MM.1S (cell line): ENCODE results near the gene HJURP.
"Not testable (repeated sequence)": the region's sequence is repeated elsewhere in the genome, so short reads cannot be mapped to it uniquely, and the experiment has no call there.

Experiments used
- DNase-seq: peaks from one replicate; pipeline ENCODE4 v3.0.0-alpha.2; 2015
- H2AFZ ChIP-seq: fragments of 300-600 bp; sonication (generic); 2 replicates; pipeline ENCODE4 v1.6.0; 2016; ENCODE audit warnings: antibody characterized with exemption, low read length
- H3F3A ChIP-seq: fragments of 300-600 bp; sonication (generic); 2 replicates; pipeline ENCODE4 v1.6.1; 2016; ENCODE audit warnings: mild to moderate bottlenecking, antibody characterized with exemption, low read length, moderate library complexity, mixed read lengths; ENCODE audit not compliant: insufficient read depth
- H3K27ac ChIP-seq: fragments of 300-600 bp; sonication (generic); 2 replicates; pipeline ENCODE4 v1.5.1; 2016; ENCODE audit warnings: mild to moderate bottlenecking, low read length
- H3K27me3 ChIP-seq: fragments of 300-600 bp; sonication (generic); replicated peaks from 2 replicates; pipeline ENCODE4 v1.6.0; 2016; ENCODE audit warnings: low read length; ENCODE audit not compliant: insufficient read depth
- H3K36me3 ChIP-seq: fragments of 300-600 bp; sonication (generic); replicated peaks from 2 replicates; pipeline ENCODE4 v1.6.1; 2016; ENCODE audit warnings: mild to moderate bottlenecking, low read length, mixed read lengths; ENCODE audit not compliant: insufficient read depth
- H3K4me1 ChIP-seq: fragments of 300-600 bp; sonication (generic); 2 replicates; pipeline ENCODE4 v1.6.1; 2016; ENCODE audit warnings: low read length, mixed read lengths
- H3K4me2 ChIP-seq: fragments of 300-600 bp; sonication (generic); 2 replicates; pipeline ENCODE4 v1.6.0; 2016; ENCODE audit warnings: low read depth, low read length
- H3K4me3 ChIP-seq: fragments of 300-600 bp; sonication (generic); 2 replicates; pipeline ENCODE4 v1.5.1; 2016; ENCODE audit warnings: low read length, mixed read lengths
- H3K79me2 ChIP-seq: fragments of 300-600 bp; sonication (generic); 2 replicates; pipeline ENCODE4 v1.6.1; 2016; ENCODE audit warnings: mixed run types, low read length, mixed read lengths
- H3K9ac ChIP-seq: fragments of 300-600 bp; sonication (generic); 2 replicates; pipeline ENCODE4 v1.6.1; 2016; ENCODE audit warnings: low read length, mixed read lengths
- H3K9me2 ChIP-seq: fragments of 300-600 bp; sonication (generic); replicated peaks from 2 replicates; pipeline ENCODE4 v1.6.1; 2016; ENCODE audit warnings: mild to moderate bottlenecking, low read length, mixed read lengths; ENCODE audit not compliant: insufficient read depth
- H3K9me3 ChIP-seq: fragments of 300-600 bp; sonication (generic); replicated peaks from 2 replicates; pipeline ENCODE4 v1.6.1; 2016; ENCODE audit warnings: mild to moderate bottlenecking, low read length, mixed read lengths; ENCODE audit not compliant: insufficient read depth
- H4K20me1 ChIP-seq: fragments of 300-600 bp; sonication (generic); 2 replicates; pipeline ENCODE4 v1.6.1; 2016; ENCODE audit warnings: mild to moderate bottlenecking, low read length, moderate library complexity, mixed read lengths; ENCODE audit not compliant: insufficient read depth
- EZH2 ChIP-seq: fragments of 300-600 bp; sonication (generic); optimal IDR thresholded peaks from 2 replicates; pipeline ENCODE3; 2017; ENCODE audit warnings: low read depth, mild to moderate bottlenecking, antibody characterized with exemption, low read length, mixed read lengths
- EZH2phosphoT487 ChIP-seq: fragments of 300-600 bp; sonication (generic); IDR thresholded peaks from 2 replicates; pipeline ENCODE4 v1.6.1; 2018; ENCODE audit warnings: antibody characterized with exemption, low read length
- TF ChIP-seq, protein P1 (sequence below): fragments of 300-600 bp; sonication (generic); IDR thresholded peaks from 2 replicates; pipeline ENCODE4 v1.5.1; 2016; ENCODE audit warnings: antibody characterized with exemption, low read length, mixed read lengths

HJURP gene

GRCh38 chr2:233892793-233893192, 38.5 kb upstream of the HJURP start:
- DNase-seq = no peak
- H3K4me2 ChIP-seq = no peak overlapping the region
- H3K27me3 ChIP-seq = no peaks in the 10 kb centered on the region
- H3K9me3 ChIP-seq = no peaks in the 10 kb centered on the region
- H4K20me1 ChIP-seq = no peaks in the 10 kb centered on the region
- no peaks in the 10 kb centered on the region for H3K79me2 ChIP-seq
- no peaks in the 10 kb centered on the region for H3F3A ChIP-seq
- H3K9ac ChIP-seq = no peak overlapping the region
- H3K4me3 ChIP-seq = no peak overlapping the region
- H3K4me1 ChIP-seq = no peaks in the 10 kb centered on the region
- no peak overlapping the region for H2AFZ ChIP-seq
- no peaks in the 10 kb centered on the region for H3K36me3 ChIP-seq
- H3K27ac ChIP-seq = no peak overlapping the region
- TF ChIP-seq, protein P1, sequence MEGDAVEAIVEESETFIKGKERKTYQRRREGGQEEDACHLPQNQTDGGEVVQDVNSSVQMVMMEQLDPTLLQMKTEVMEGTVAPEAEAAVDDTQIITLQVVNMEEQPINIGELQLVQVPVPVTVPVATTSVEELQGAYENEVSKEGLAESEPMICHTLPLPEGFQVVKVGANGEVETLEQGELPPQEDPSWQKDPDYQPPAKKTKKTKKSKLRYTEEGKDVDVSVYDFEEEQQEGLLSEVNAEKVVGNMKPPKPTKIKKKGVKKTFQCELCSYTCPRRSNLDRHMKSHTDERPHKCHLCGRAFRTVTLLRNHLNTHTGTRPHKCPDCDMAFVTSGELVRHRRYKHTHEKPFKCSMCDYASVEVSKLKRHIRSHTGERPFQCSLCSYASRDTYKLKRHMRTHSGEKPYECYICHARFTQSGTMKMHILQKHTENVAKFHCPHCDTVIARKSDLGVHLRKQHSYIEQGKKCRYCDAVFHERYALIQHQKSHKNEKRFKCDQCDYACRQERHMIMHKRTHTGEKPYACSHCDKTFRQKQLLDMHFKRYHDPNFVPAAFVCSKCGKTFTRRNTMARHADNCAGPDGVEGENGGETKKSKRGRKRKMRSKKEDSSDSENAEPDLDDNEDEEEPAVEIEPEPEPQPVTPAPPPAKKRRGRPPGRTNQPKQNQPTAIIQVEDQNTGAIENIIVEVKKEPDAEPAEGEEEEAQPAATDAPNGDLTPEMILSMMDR = no peak
- TF ChIP-seq EZH2phosphoT487 (no peak), EZH2 (no peak)
- H3K9me2 ChIP-seq = no peaks in the 10 kb centered on the region

GRCh38 chr2:233882353-233882752, 28.0 kb upstream of the HJURP start:
- H3K9me2 ChIP-seq = no peaks in the 10 kb centered on the region
- no peak overlapping the region for H3K9ac ChIP-seq
- H2AFZ ChIP-seq = no peak overlapping the region
- no peaks in the 10 kb centered on the region for H3K9me3 ChIP-seq
- no peaks in the 10 kb centered on the region for H3K79me2 ChIP-seq
- H3K4me2 ChIP-seq = no peak overlapping the region
- no peak overlapping the region for H3K4me3 ChIP-seq
- H3K36me3 ChIP-seq = no peaks in the 10 kb centered on the region
- no peaks in the 10 kb centered on the region for H4K20me1 ChIP-seq
- H3K27ac ChIP-seq = no peak overlapping the region
- no peak for DNase-seq
- no peaks in the 10 kb centered on the region for H3F3A ChIP-seq
- TF ChIP-seq, protein P1 = no peak
- TF ChIP-seq EZH2 (no peak), EZH2phosphoT487 (no peak)
- no peaks in the 10 kb centered on the region for H3K4me1 ChIP-seq
- H3K27me3 ChIP-seq = no peaks in the 10 kb centered on the region

- DNase-seq, H3K4me1 ChIP-seq, H3K4me3 ChIP-seq: not testable (repeated sequence)
These were observed 17.8 kb upstream of the HJURP start for GRCh38 chr2:233872125-233872524.

DNA sequence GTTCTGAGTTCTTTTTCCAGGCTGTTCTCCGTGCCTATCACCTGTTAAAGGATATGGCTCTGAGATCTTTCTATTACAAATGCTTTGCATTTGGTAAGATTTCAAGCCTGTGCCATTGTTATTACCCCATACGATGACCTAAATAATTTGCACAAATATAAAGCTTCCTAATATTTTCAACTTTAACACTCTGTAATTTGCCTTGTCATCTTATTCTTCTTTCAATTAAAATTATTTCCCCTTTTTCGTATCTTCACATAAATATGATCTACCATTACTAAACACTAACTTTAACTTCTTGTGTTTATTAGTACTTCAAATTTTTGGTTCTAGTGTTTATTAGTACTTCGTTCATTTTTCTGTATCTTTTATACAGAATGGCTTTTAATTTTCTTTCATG, 17.1 kb upstream of the HJURP start:
- Histone ChIP-seq H3K9ac (no peak overlapping the region), H3K27ac (no peak overlapping the region), H3F3A (no peaks in the 10 kb centered on the region), H3K9me3 (no peaks in the 10 kb centered on the region), H3K9me2 (no peaks in the 10 kb centered on the region), H4K20me1 (no peaks in the 10 kb centered on the region), H3K36me3 (no peaks in the 10 kb centered on the region), H3K4me1 (no peaks in the 10 kb centered on the region), H3K4me2 (no peak overlapping the region), H3K79me2 (no peaks in the 10 kb centered on the region), H3K27me3 (no peaks in the 10 kb centered on the region), H3K4me3 (no peak overlapping the region), H2AFZ (no peak overlapping the region)
- DNase-seq = no peak
- no peak for TF ChIP-seq EZH2phosphoT487

More at GRCh38 chr2:233872125-233872524, 17.8 kb upstream of the HJURP start:
- H3K79me2 ChIP-seq, H2AFZ ChIP-seq, H3K9ac ChIP-seq, H4K20me1 ChIP-seq, H3K27ac ChIP-seq, H3K4me2 ChIP-seq, H3K9me2 ChIP-seq, H3F3A ChIP-seq, H3K27me3 ChIP-seq, H3K9me3 ChIP-seq, H3K36me3 ChIP-seq: not testable (repeated sequence)
